ENCODE results near the gene CYTIP. TPM values are rescaled to one million over a fixed set of nuclear protein-coding genes. Genes with fewer than 3 reads are reported as not detected.

CYTIP gene
- polyA plus RNA-seq, 1 donor from 2014 or later, result not detected

DNA sequence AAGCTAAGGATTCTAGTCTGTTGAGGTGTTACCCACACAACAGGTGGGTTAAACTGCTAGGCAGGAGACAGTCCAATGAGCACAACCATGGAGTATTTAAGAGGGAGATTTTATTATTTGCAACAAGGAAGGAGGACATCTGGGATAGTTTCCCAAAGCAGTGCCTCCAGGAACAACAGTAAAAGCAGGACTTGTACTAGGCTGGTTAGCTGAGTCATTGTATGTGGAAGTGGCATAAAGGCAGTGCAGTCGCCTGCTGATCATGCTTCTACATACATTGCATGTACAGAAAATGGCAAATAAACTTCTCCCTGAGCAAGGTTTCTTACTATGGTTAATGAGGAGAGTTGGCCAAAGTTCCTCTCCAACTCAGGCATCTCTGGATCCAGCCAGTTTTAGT, 46.1 kb upstream of the CYTIP start:
- TF ChIP-seq SMC3 (conservative IDR thresholded peaks at IDR 0.05; ENCODE audit: poor library complexity) (no peak), MXI1 (conservative IDR thresholded peaks at IDR 0.05; ENCODE audit: poor library complexity, severe bottlenecking) (no peak), RAD21 (conservative IDR thresholded peaks at IDR 0.05) (no peak), EP300 (conservative IDR thresholded peaks at IDR 0.05; ENCODE audit: poor library complexity, severe bottlenecking) (no peak), TAF1 (IDR thresholded peaks at IDR 0.05; ENCODE audit: low read depth) (no peak), POLR2AphosphoS5 (IDR thresholded peaks at IDR 0.05) (no peak), EZH2 (IDR thresholded peaks at IDR 0.05; ENCODE audit: borderline replicate concordance, insufficient read depth, low read length, poor library complexity, severe bottlenecking) (no peak)
- TF ChIP-seq, protein P1, sequence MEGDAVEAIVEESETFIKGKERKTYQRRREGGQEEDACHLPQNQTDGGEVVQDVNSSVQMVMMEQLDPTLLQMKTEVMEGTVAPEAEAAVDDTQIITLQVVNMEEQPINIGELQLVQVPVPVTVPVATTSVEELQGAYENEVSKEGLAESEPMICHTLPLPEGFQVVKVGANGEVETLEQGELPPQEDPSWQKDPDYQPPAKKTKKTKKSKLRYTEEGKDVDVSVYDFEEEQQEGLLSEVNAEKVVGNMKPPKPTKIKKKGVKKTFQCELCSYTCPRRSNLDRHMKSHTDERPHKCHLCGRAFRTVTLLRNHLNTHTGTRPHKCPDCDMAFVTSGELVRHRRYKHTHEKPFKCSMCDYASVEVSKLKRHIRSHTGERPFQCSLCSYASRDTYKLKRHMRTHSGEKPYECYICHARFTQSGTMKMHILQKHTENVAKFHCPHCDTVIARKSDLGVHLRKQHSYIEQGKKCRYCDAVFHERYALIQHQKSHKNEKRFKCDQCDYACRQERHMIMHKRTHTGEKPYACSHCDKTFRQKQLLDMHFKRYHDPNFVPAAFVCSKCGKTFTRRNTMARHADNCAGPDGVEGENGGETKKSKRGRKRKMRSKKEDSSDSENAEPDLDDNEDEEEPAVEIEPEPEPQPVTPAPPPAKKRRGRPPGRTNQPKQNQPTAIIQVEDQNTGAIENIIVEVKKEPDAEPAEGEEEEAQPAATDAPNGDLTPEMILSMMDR (IDR thresholded peaks at IDR 0.05; ENCODE audit: poor library complexity, severe bottlenecking), result no peak
- TF ChIP-seq, protein P2, sequence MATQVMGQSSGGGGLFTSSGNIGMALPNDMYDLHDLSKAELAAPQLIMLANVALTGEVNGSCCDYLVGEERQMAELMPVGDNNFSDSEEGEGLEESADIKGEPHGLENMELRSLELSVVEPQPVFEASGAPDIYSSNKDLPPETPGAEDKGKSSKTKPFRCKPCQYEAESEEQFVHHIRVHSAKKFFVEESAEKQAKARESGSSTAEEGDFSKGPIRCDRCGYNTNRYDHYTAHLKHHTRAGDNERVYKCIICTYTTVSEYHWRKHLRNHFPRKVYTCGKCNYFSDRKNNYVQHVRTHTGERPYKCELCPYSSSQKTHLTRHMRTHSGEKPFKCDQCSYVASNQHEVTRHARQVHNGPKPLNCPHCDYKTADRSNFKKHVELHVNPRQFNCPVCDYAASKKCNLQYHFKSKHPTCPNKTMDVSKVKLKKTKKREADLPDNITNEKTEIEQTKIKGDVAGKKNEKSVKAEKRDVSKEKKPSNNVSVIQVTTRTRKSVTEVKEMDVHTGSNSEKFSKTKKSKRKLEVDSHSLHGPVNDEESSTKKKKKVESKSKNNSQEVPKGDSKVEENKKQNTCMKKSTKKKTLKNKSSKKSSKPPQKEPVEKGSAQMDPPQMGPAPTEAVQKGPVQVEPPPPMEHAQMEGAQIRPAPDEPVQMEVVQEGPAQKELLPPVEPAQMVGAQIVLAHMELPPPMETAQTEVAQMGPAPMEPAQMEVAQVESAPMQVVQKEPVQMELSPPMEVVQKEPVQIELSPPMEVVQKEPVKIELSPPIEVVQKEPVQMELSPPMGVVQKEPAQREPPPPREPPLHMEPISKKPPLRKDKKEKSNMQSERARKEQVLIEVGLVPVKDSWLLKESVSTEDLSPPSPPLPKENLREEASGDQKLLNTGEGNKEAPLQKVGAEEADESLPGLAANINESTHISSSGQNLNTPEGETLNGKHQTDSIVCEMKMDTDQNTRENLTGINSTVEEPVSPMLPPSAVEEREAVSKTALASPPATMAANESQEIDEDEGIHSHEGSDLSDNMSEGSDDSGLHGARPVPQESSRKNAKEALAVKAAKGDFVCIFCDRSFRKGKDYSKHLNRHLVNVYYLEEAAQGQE (IDR thresholded peaks at IDR 0.05; ENCODE audit: borderline replicate concordance), result no peak
- no peaks in the 10 kb centered on the region for H4K20me1 ChIP-seq (ENCODE audit: insufficient read depth)
- H3K9ac ChIP-seq (ENCODE audit: low read length), result no peak overlapping the region
- no peaks in the 10 kb centered on the region for H3K9me2 ChIP-seq (ENCODE audit: insufficient read depth, low read length)
- H3K4me3 ChIP-seq (ENCODE audit: low read length), result no peak overlapping the region
- no peaks in the 10 kb centered on the region for H3F3A ChIP-seq (ENCODE audit: insufficient read depth, low read length, poor library complexity, severe bottlenecking)
- H3K79me2 ChIP-seq (replicated peaks; ENCODE audit: insufficient read depth, low read length), result no peaks in the 10 kb centered on the region
- H3K36me3 ChIP-seq (ENCODE audit: insufficient read depth, low read length), result no peaks in the 10 kb centered on the region
- H3K27ac ChIP-seq (ENCODE audit: low read length), result no peak overlapping the region
- H3K9me3 ChIP-seq (ENCODE audit: low read length), result no peaks in the 10 kb centered on the region
- H3K27me3 ChIP-seq (ENCODE audit: insufficient read depth, low read depth, low read length), result no peaks in the 10 kb centered on the region
- H2AFZ ChIP-seq (ENCODE audit: low read depth, low read length), result no peak overlapping the region
- no peak overlapping the region for H3K4me2 ChIP-seq (ENCODE audit: low read length)

GRCh38 chr2:157488877-157489276, 45.0 kb upstream of the CYTIP start:
- no peak for TF ChIP-seq POLR2AphosphoS5 (IDR thresholded peaks at IDR 0.05)
- no peak for TF ChIP-seq EP300 (conservative IDR thresholded peaks at IDR 0.05; ENCODE audit: poor library complexity, severe bottlenecking)
- TF ChIP-seq RAD21 (conservative IDR thresholded peaks at IDR 0.05), result no peak
- no peak for TF ChIP-seq SMC3 (conservative IDR thresholded peaks at IDR 0.05; ENCODE audit: poor library complexity)
- TF ChIP-seq, protein P2 (IDR thresholded peaks at IDR 0.05; ENCODE audit: borderline replicate concordance), result no peak
- no peak overlapping the region for H3K27ac ChIP-seq (ENCODE audit: low read length)
- no peaks in the 10 kb centered on the region for H3K9me2 ChIP-seq (ENCODE audit: insufficient read depth, low read length)
- H3K9me3 ChIP-seq (ENCODE audit: low read length), result no peaks in the 10 kb centered on the region
- no peaks in the 10 kb centered on the region for H3K27me3 ChIP-seq (ENCODE audit: insufficient read depth, low read depth, low read length)
- no peaks in the 10 kb centered on the region for H3K79me2 ChIP-seq (replicated peaks; ENCODE audit: insufficient read depth, low read length)
- H3K4me3 ChIP-seq (ENCODE audit: low read length), result no peak overlapping the region
- H2AFZ ChIP-seq (ENCODE audit: low read depth, low read length), result no peak overlapping the region
- no peak overlapping the region for H3K4me2 ChIP-seq (ENCODE audit: low read length)
- H3K9ac ChIP-seq (ENCODE audit: low read length), result no peak overlapping the region
- H4K20me1 ChIP-seq (ENCODE audit: insufficient read depth), result no peaks in the 10 kb centered on the region
- H3F3A ChIP-seq (ENCODE audit: insufficient read depth, low read length, poor library complexity, severe bottlenecking), result no peaks in the 10 kb centered on the region
- H3K36me3 ChIP-seq (ENCODE audit: insufficient read depth, low read length), result no peaks in the 10 kb centered on the region
